ENCODE results near the gene E2F3. TPM values are rescaled to one million over a fixed set of nuclear protein-coding genes. Genes with fewer than 3 reads are reported as not detected.

The E2F3 gene
- total RNA-seq, 1 experiment from 2014 or later: 30.2 TPM

DNA sequence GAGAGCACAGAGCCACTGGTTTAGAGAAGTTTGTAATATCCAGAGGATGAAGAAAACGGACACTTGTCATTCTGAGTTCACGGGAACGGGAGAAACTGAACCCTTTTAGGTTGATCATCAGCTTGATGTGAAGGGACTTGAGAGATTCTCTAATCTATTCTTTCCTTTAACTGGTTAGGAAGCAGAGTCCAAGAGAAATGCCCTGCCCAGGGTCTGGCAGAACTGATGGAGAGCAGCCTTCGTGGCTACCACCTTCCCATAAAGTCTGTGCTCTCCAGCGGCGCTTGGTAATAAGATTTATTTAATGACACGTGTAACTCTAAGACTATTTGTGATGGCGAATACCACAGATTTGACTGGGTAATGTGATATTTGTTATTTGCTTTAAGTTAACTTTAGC is 36.0 kb downstream of the E2F3 start:
- no peaks in the 10 kb centered on the region for H3K9me3 Mint-ChIP-seq
- no peak overlapping the region for H3K4me3 Mint-ChIP-seq
- ChIA-PET CTCF (interaction anchor here (1.2 kb wide), 1 partner anchor 33 kb away, joined by 3 read pairs; no protein-coding TSS in a partner anchor), POLR2A (interaction anchor here (0.6 kb wide), 1 partner anchor 35 kb away, joined by 5 read pairs; no protein-coding TSS in a partner anchor)
- ATAC-seq (no peak), DNase-seq (ENCODE audit: low spot score) (no peak)
- H3K36me3 Mint-ChIP-seq: peaks cover 30% of the 10 kb centered on the region
- H3K27ac Mint-ChIP-seq: peak overlapping the region; percentile 44; the same call in 1 of the 2 replicates
- H3K4me1 Mint-ChIP-seq: peaks cover 40% of the 10 kb centered on the region
- no peaks in the 10 kb centered on the region for H3K27me3 Mint-ChIP-seq (ENCODE audit: low read depth)
- TF ChIP-seq, protein P1, sequence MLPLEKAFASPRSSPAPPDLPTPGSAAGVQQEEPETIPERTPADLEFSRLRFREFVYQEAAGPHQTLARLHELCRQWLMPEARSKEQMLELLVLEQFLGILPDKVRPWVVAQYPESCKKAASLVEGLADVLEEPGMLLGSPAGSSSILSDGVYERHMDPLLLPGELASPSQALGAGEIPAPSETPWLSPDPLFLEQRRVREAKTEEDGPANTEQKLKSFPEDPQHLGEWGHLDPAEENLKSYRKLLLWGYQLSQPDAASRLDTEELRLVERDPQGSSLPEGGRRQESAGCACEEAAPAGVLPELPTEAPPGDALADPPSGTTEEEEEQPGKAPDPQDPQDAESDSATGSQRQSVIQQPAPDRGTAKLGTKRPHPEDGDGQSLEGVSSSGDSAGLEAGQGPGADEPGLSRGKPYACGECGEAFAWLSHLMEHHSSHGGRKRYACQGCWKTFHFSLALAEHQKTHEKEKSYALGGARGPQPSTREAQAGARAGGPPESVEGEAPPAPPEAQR (CRISPR knock-in tag; IDR thresholded peaks at IDR 0.05): no peak
- no peak for TF ChIP-seq ZNF121 (CRISPR knock-in tag; IDR thresholded peaks at IDR 0.05)
- no peak for TF ChIP-seq ZNF263 (CRISPR knock-in tag; IDR thresholded peaks at IDR 0.05; ENCODE audit: low read depth)
- TF ChIP-seq RELA (CRISPR knock-in tag; IDR thresholded peaks at IDR 0.05; ENCODE audit: borderline replicate concordance): no peak
- TF ChIP-seq ZNF219 (CRISPR knock-in tag; IDR thresholded peaks at IDR 0.05; ENCODE audit: borderline replicate concordance): no peak
- TF ChIP-seq, protein P2, sequence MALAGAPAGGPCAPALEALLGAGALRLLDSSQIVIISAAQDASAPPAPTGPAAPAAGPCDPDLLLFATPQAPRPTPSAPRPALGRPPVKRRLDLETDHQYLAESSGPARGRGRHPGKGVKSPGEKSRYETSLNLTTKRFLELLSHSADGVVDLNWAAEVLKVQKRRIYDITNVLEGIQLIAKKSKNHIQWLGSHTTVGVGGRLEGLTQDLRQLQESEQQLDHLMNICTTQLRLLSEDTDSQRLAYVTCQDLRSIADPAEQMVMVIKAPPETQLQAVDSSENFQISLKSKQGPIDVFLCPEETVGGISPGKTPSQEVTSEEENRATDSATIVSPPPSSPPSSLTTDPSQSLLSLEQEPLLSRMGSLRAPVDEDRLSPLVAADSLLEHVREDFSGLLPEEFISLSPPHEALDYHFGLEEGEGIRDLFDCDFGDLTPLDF (CRISPR knock-in tag; IDR thresholded peaks at IDR 0.05): no peak
- TF ChIP-seq CREB1 (CRISPR knock-in tag; IDR thresholded peaks at IDR 0.05): no peak
- TF ChIP-seq, protein P3, sequence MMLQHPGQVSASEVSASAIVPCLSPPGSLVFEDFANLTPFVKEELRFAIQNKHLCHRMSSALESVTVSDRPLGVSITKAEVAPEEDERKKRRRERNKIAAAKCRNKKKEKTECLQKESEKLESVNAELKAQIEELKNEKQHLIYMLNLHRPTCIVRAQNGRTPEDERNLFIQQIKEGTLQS (CRISPR knock-in tag; conservative IDR thresholded peaks at IDR 0.05): no peak
- TF ChIP-seq NR2C2 (CRISPR knock-in tag; IDR thresholded peaks at IDR 0.05): no peak
- TF ChIP-seq, protein P4, sequence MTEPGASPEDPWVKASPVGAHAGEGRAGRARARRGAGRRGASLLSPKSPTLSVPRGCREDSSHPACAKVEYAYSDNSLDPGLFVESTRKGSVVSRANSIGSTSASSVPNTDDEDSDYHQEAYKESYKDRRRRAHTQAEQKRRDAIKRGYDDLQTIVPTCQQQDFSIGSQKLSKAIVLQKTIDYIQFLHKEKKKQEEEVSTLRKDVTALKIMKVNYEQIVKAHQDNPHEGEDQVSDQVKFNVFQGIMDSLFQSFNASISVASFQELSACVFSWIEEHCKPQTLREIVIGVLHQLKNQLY (CRISPR knock-in tag; IDR thresholded peaks at IDR 0.05): no peak
- no peak for TF ChIP-seq ZNF671 (CRISPR knock-in tag; IDR thresholded peaks at IDR 0.05)

DNA sequence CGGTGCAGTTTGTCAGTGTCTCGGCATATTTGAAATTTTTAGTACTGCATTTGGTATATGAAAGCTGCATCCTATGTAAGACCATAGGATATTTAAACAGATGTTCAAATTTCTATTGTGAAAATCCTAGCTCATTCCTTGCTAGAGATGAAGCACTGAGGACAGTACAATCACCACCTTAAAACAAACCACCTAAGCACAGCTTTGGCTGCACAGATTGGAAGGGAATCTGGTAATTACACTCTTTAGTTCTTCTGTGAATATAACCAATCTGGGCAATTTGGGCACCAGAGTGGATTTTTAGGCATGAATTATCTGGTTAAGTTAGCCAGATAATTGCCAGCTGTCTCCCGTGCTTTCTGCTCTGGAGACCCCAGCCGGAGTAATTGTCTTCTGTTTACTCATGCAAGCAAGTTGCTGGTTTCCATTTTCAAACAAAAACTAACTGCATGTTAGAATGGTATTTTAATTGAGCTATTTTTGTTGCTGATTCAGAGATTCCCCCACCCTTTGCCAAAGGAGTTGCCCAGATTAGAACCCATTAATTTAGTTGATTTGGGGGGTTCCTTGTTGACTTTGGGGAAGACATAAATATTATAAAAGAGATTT is 36.9 kb downstream of the E2F3 start:
- POLR2A ChIA-PET: interaction anchor here (0.6 kb wide), 1 partner anchor 1848 kb away, joined by 9 read pairs; no protein-coding TSS in a partner anchor
- H3K27me3 Mint-ChIP-seq (ENCODE audit: low read depth): no peaks in the 10 kb centered on the region
- peak overlapping the region; percentile 34 for H3K27ac Mint-ChIP-seq
- peak; percentile 34 for ATAC-seq
- no peaks in the 10 kb centered on the region for H3K9me3 Mint-ChIP-seq
- no peak overlapping the region for H3K4me3 Mint-ChIP-seq
- CTCF ChIA-PET: interaction anchor here (0.6 to 1.6 kb wide), 2 partner anchors 9 to 312 kb away, joined by 5 read pairs; no protein-coding TSS in a partner anchor
- DNase-seq (ENCODE audit: low spot score): no peak
- peaks cover 40% of the 10 kb centered on the region for H3K4me1 Mint-ChIP-seq
- peaks cover 26% of the 10 kb centered on the region for H3K36me3 Mint-ChIP-seq
- no peak for TF ChIP-seq ZNF232 (CRISPR knock-in tag; IDR thresholded peaks at IDR 0.05)
- TF ChIP-seq, protein P5, sequence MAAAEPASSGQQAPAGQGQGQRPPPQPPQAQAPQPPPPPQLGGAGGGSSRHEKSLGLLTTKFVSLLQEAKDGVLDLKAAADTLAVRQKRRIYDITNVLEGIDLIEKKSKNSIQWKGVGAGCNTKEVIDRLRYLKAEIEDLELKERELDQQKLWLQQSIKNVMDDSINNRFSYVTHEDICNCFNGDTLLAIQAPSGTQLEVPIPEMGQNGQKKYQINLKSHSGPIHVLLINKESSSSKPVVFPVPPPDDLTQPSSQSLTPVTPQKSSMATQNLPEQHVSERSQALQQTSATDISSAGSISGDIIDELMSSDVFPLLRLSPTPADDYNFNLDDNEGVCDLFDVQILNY (CRISPR knock-in tag; IDR thresholded peaks at IDR 0.05): no peak
- TF ChIP-seq ZNF416 (CRISPR knock-in tag; IDR thresholded peaks at IDR 0.05): no peak
- TF ChIP-seq, protein P2 (CRISPR knock-in tag; IDR thresholded peaks at IDR 0.05): no peak
- TF ChIP-seq, protein P6, sequence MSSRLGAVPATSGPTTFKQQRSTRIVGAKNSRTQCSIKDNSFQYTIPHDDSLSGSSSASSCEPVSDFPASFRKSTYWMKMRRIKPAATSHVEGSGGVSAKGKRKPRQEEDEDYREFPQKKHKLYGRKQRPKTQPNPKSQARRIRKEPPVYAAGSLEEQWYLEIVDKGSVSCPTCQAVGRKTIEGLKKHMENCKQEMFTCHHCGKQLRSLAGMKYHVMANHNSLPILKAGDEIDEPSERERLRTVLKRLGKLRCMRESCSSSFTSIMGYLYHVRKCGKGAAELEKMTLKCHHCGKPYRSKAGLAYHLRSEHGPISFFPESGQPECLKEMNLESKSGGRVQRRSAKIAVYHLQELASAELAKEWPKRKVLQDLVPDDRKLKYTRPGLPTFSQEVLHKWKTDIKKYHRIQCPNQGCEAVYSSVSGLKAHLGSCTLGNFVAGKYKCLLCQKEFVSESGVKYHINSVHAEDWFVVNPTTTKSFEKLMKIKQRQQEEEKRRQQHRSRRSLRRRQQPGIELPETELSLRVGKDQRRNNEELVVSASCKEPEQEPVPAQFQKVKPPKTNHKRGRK (CRISPR knock-in tag; IDR thresholded peaks at IDR 0.05; ENCODE audit: borderline replicate concordance): no peak
- no peak for TF ChIP-seq ZNF423 (CRISPR knock-in tag; IDR thresholded peaks at IDR 0.05)
- no peak for TF ChIP-seq NR1H2 (CRISPR knock-in tag; IDR thresholded peaks at IDR 0.05)
- no peak for TF ChIP-seq NR3C1 (CRISPR knock-in tag; conservative IDR thresholded peaks at IDR 0.05; ENCODE audit: low read depth)
- TF ChIP-seq JUN (CRISPR knock-in tag; IDR thresholded peaks at IDR 0.05): no peak
- TF ChIP-seq SMAD4 (CRISPR knock-in tag; IDR thresholded peaks at IDR 0.05): no peak
- TF ChIP-seq, protein P3 (CRISPR knock-in tag; conservative IDR thresholded peaks at IDR 0.05): no peak
- TF ChIP-seq TEAD1 (CRISPR knock-in tag; IDR thresholded peaks at IDR 0.05): no peak
- TF ChIP-seq HMGA2 (CRISPR knock-in tag; IDR thresholded peaks at IDR 0.05): no peak
- TF ChIP-seq NR2C2 (CRISPR knock-in tag; IDR thresholded peaks at IDR 0.05): no peak

All from WTC11 (cell line).